ENCODE measurements around the gene PRIMPOL.

- TF ChIP-seq, protein P1, sequence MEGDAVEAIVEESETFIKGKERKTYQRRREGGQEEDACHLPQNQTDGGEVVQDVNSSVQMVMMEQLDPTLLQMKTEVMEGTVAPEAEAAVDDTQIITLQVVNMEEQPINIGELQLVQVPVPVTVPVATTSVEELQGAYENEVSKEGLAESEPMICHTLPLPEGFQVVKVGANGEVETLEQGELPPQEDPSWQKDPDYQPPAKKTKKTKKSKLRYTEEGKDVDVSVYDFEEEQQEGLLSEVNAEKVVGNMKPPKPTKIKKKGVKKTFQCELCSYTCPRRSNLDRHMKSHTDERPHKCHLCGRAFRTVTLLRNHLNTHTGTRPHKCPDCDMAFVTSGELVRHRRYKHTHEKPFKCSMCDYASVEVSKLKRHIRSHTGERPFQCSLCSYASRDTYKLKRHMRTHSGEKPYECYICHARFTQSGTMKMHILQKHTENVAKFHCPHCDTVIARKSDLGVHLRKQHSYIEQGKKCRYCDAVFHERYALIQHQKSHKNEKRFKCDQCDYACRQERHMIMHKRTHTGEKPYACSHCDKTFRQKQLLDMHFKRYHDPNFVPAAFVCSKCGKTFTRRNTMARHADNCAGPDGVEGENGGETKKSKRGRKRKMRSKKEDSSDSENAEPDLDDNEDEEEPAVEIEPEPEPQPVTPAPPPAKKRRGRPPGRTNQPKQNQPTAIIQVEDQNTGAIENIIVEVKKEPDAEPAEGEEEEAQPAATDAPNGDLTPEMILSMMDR (IDR thresholded peaks at IDR 0.05), result no peak
- TF ChIP-seq POLR2A (IDR thresholded peaks at IDR 0.05; ENCODE audit: low read depth), result no peak
These were observed 69.9 kb downstream of the PRIMPOL start for GRCh38 chr4:184719407-184719806.

Measured in esophagus muscularis mucosa (tissue), 3 donors.